GM12891 (cell line): ENCODE measurements around the gene CPLX3.

Source experiments
- POLR2A ChIP-seq: IDR thresholded peaks from 2 replicates; pipeline ENCODE4 v1.6.1; 2011; ENCODE audit warnings: low read depth, low read length, control low read depth
- TAF1 ChIP-seq: IDR thresholded peaks from 2 replicates; pipeline ENCODE4 v1.6.1; 2011; ENCODE audit warnings: low read depth, low read length, control low read depth

DNA sequence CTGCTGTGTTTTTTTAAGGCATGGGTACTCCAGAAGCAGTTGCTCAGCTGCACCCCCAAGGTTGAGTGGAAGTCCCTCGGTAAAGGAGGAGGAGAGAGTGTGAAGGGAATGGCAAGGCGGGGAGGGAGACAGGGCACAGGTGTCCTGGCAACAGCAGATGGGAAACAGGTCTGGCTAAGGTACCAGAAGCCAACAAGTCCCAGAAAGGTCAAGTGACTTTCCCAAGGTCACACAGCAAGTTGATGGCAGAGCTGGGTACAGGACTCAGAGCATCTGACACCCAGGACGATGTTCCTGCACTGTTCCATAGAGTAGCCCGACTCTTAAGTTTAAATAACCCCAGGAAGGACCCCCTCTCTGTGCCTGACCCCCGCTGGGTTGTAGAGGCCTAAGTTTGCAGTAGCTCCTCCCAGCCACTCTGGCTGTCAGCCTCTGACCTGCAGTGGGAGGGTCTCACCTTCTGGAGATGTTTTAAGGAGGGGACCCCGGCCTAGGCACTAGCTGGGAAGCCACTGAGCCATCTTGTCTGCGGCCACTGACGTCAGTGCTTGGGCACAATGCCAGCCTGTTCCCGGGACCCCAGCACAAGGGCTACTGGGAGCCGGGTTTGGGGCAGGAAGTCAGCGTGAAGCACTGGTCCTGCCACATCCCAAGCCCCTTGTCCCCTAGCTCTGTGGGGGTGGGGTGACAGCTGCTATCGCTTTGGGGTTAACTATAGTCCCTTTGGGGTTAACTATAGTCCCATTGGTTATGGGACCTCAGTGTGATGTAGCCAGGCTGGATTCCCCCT lies 34.0 kb upstream of the CPLX3 start:
- TF ChIP-seq POLR2A (no peak), TAF1 (no peak)
